AG09309 (cell line): ENCODE results near the gene BEAN1.

Experiments used
- DNase-seq: peaks from one replicate; pipeline ENCODE4 v3.0.0-alpha.2; 2010; ENCODE audit warnings: low read depth
- H3K4me3 ChIP-seq: 2 replicates; pipeline ENCODE4 v1.5.1; 2011; ENCODE audit warnings: mild to moderate bottlenecking, low read depth, low read length, moderate library complexity; ENCODE audit not compliant: control insufficient read depth
- TF ChIP-seq, protein P1 (sequence below): IDR thresholded peaks from 2 replicates; pipeline ENCODE4 v1.5.1; 2011; ENCODE audit warnings: mild to moderate bottlenecking, low read depth, low read length, inconsistent platforms; ENCODE audit not compliant: insufficient read depth, control insufficient read depth; ENCODE audit errors: missing control alignments

Gene BEAN1

DNA sequence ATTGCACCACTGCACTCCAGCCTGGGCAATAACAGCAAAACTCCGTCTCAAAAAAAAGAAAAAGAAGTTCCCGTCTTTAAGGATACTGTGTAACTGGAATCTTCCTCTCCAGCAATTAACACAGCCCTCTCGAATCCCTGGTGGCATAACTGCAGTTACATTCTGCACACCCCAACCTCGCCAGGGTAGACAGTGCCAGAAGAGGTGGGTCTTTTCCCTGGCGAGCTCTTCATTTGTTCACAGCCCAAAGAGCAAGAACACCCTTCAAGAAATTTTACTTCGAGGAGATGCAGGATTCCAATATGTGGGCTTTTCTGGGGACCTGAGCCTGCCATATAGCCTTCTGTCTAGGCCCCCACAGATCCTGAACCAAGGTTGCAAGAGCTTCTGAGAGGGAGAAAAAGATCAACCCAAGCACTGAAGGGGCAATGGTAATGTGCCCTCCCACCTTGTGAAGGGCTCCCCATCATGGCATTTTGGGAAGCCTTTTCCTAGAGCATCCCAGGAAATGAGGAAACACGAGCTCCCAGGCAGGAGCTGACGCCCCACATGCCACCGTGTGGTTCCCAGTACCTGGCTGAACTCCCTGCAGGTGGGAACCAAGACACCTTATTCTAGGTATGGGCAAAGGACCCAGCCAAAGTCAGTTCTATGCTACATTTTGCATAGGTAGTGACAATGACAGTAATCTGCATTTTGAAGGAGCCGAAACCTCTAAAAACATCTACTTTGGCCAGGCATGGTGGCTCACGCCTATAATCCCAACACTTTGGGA, 95.9 kb downstream of the BEAN1 start:
- TF ChIP-seq, protein P1, sequence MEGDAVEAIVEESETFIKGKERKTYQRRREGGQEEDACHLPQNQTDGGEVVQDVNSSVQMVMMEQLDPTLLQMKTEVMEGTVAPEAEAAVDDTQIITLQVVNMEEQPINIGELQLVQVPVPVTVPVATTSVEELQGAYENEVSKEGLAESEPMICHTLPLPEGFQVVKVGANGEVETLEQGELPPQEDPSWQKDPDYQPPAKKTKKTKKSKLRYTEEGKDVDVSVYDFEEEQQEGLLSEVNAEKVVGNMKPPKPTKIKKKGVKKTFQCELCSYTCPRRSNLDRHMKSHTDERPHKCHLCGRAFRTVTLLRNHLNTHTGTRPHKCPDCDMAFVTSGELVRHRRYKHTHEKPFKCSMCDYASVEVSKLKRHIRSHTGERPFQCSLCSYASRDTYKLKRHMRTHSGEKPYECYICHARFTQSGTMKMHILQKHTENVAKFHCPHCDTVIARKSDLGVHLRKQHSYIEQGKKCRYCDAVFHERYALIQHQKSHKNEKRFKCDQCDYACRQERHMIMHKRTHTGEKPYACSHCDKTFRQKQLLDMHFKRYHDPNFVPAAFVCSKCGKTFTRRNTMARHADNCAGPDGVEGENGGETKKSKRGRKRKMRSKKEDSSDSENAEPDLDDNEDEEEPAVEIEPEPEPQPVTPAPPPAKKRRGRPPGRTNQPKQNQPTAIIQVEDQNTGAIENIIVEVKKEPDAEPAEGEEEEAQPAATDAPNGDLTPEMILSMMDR: no peak
- no peak overlapping the region for H3K4me3 ChIP-seq
- no peak for DNase-seq

DNA sequence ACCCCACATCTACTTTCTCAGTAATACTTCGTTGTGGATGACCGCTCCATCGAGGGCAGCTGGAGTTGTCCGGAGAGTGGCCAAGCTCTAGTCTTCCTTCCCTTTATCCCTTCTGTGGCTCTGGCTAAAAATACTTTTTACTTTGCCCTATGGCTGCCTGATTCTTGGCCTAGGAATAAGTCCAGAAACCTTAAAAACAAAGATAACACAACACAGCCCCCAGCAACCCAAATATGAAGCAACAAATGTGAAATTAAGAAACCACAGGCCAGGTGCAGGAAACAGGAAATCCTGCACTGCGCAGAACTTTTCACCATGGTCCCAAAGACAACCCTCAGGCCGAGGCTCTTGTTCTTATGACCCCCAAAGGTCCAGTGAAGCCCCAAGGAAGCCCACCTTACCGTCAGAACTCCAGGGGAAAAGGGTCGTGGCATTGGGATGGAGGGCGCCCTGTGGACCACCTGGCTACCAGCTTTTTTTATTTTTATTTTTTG, 96.8 kb downstream of the BEAN1 start:
- no peak for DNase-seq
- no peak overlapping the region for H3K4me3 ChIP-seq
- TF ChIP-seq, protein P1: no peak

DNA sequence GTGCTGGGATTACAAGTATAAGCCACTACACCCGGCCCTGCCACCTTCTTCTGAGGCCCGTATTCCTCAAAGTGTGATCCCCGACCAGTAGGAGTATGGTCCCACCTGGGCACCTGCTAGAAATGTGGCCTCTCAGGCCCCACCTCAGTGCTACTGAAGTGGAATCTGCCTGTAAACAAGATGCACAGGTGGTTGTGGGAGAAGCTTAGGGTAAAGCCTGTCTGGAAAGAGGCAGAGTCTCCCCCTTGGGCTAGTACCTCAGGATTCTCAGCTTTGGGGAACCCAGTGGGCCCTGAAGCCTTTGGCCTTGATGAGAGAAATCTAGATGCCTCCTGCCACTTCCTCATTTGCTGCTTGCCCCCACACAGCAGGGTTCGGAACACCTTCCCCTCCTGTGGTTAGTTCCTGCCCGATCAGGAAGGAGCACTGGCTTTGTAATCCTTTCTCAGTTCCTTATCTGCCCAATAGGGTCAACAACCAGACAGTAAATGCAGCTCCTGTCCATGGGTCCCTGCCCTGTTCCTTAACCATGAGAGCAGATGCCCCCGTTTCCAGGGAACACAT, 97.6 kb downstream of the BEAN1 start:
- TF ChIP-seq, protein P1: no peak
- H3K4me3 ChIP-seq: no peak overlapping the region
- no peak for DNase-seq

DNA sequence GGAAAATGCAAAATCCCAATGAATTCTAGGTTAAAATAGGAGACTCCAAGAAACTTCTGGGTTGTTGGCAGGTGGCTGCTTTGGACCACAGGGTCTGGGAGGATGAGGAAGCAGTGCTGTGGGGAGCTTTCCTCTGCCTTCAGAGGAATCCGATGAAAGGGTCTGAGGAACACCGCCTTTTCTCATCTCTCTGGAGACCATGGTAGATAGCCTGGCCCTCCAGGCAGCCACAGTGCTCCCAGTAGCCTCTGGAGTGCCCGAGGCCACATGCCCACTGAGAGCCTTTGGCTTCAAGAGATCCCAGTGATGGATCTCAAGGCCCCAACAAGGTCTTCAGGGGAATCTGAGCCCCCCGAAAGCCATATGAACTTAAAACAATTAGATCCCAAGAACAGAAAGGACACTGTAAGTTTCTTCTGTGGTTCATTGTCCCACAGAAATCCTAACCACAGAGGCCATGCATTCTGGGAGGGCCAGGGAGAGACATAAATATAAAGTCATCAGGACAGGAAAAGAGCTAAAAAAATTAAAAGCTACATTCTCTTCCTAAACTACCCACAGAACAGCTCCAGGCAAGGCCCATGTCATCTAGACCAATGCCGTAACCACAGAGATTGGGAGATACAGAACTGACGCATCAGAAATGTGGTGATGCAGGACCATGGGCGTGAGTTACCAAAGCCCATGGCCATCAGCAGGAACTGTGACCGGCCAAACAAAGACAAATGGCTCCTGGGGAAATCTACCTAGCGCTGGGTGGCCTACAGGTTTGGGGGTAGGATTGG, 98.5 kb downstream of the BEAN1 start:
- DNase-seq: peak; percentile 63
- TF ChIP-seq, protein P1: no peak
- H3K4me3 ChIP-seq: no peak overlapping the region

DNA sequence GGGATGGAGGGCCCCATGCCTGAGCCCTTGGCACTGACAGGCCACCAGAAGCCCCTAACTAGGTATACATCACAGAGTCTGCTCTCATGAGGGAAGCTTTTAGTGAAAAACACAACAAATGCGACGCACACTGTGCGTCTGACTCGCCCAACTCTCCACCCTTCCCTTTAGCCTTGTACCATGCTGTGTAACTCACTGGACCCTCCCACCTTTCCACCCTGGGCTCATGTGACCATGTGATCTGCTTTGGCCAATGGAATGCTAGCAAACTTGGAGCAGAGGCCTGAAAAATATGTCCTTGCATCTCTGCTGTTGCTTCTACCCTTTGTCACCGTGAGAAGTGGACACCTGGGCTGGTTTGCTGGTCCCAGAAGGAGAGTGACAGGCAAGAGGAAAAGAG, 101.2 kb downstream of the BEAN1 start:
- TF ChIP-seq, protein P1: no peak
- no peak for DNase-seq
- no peak overlapping the region for H3K4me3 ChIP-seq

DNA sequence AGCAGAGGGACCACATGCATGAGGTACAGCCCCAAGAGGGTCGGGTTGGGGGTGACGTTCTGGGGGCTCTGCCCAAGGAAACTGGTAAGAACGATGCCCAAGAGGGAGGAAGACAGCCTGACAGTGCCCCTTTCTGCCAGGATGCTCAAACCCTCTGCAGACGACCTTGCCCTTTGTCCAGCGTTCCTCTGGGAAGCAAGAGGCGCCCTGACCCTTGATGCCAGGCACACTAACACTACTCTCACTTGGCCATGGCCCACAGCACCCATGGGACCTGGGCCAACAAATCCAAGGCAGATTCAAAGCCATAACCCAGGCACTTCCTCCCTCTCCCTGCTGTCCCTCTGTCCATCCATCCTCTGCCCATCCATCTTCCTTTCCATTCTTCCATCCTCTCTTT, 102.4 kb downstream of the BEAN1 start:
- TF ChIP-seq, protein P1: no peak
- no peak overlapping the region for H3K4me3 ChIP-seq
- no peak for DNase-seq
